IMR-90 (cell line): Measurements from ENCODE around the gene CLMP. TPM values are rescaled to one million over a fixed set of nuclear protein-coding genes. Genes with fewer than 3 reads are reported as not detected.

Experiments used
- ATAC-seq: fragments of 200-7000 bp; cut with Tn5 transposase; 2 replicates; pipeline ENCODE4 v1.9.1; 2020; ENCODE audit warnings: low read depth, mild to moderate bottlenecking, moderate library complexity
- BruUV-seq: library from RNA; stranded (reverse); fragments of 400-500 nt; replicated peaks from 2 replicates; lab custom pipeline; 2021; lab: Mats Ljungman, UMichigan
- CTCF ChIA-PET: fragments of 300-600 bp; formaldehyde crosslinking; extraction: SDS; loops from one replicate; lab custom pipeline; 2021; ENCODE audit warnings: antibody characterized with exemption; lab: Yijun Ruan, JAX
- POLR2A ChIA-PET: fragments of 300-600 bp; sonication (Branson Sonifier 250); formaldehyde crosslinking; loops from one replicate; lab custom pipeline; 2022; ENCODE audit warnings: antibody characterized with exemption; ENCODE audit not compliant: unreplicated experiment; lab: Charles Lee
- DNase-seq: peaks from one replicate; pipeline ENCODE4 v3.0.0; 2013
- H2AFZ ChIP-seq: replicated peaks from 2 replicates; pipeline ENCODE3; 2013; ENCODE audit warnings: low read length, mild to moderate bottlenecking; ENCODE audit not compliant: poor library complexity
- H2AK5ac ChIP-seq: 2 replicates; pipeline ENCODE4 v1.6.1; 2013; ENCODE audit warnings: low read depth, low read length, inconsistent platforms
- H2AK9ac ChIP-seq: replicated peaks from 2 replicates; pipeline ENCODE3; 2013; ENCODE audit warnings: mild to moderate bottlenecking, low read depth, low read length, moderate library complexity; ENCODE audit not compliant: poor library complexity
- H2BK120ac ChIP-seq: 2 replicates; pipeline ENCODE4 v1.6.1; 2013; ENCODE audit warnings: low read depth, low read length, inconsistent platforms
- H2BK15ac ChIP-seq: 3 replicates; pipeline ENCODE4 v1.6.1; 2013; ENCODE audit warnings: low read depth, low read length, inconsistent platforms
- H2BK20ac ChIP-seq: 2 replicates; pipeline ENCODE4 v1.6.1; 2013; ENCODE audit warnings: low read depth, mild to moderate bottlenecking, inconsistent platforms, low read length, moderate library complexity
- H2BK5ac ChIP-seq: 2 replicates; pipeline ENCODE4 v1.6.1; 2013; ENCODE audit warnings: mild to moderate bottlenecking, low read depth, low read length, inconsistent platforms; ENCODE audit not compliant: poor library complexity, severe bottlenecking
- H3K14ac ChIP-seq: replicated peaks from 2 replicates; pipeline ENCODE4 v1.6.1; 2013; ENCODE audit warnings: low read depth, low read length, inconsistent platforms
- H3K18ac ChIP-seq: 2 replicates; pipeline ENCODE4 v1.6.1; 2013; ENCODE audit warnings: low read depth, low read length, control low read depth
- H3K23ac ChIP-seq: 2 replicates; pipeline ENCODE4 v1.6.1; 2013; ENCODE audit warnings: low read depth, low read length, inconsistent platforms
- H3K27ac ChIP-seq: 2 replicates; pipeline ENCODE4 v1.5.1; 2013; ENCODE audit warnings: mild to moderate bottlenecking, control low read depth, low read length; ENCODE audit not compliant: insufficient read depth
- H3K27me3 ChIP-seq: 2 replicates; pipeline ENCODE4 v1.6.1; 2013; ENCODE audit warnings: low read length; ENCODE audit not compliant: control insufficient read depth, insufficient read depth
- H3K36me3 ChIP-seq: 2 replicates; pipeline ENCODE4 v1.6.1; 2013; ENCODE audit warnings: low read length, mixed read lengths; ENCODE audit not compliant: control insufficient read depth, insufficient read depth
- H3K4ac ChIP-seq: 2 replicates; pipeline ENCODE4 v1.6.1; 2013; ENCODE audit warnings: low read depth, low read length, inconsistent platforms
- H3K4me1 ChIP-seq: 2 replicates; pipeline ENCODE4 v1.6.1; 2013; ENCODE audit warnings: low read length, mixed read lengths; ENCODE audit not compliant: control insufficient read depth, insufficient read depth
- H3K4me2 ChIP-seq: 2 replicates; pipeline ENCODE4 v1.6.1; 2013; ENCODE audit warnings: low read depth, mild to moderate bottlenecking, control low read depth, low read length, moderate library complexity
- H3K4me3 ChIP-seq: 2 replicates; pipeline ENCODE4 v1.5.1; 2013; ENCODE audit warnings: low read depth, mild to moderate bottlenecking, control low read depth, low read length, moderate library complexity; ENCODE audit not compliant: insufficient read depth
- H3K56ac ChIP-seq: 2 replicates; pipeline ENCODE4 v1.6.1; 2013; ENCODE audit warnings: low read length, inconsistent platforms; ENCODE audit not compliant: insufficient read depth; ENCODE audit errors: extremely low read depth
- H3K79me1 ChIP-seq, 2 experiments: 2 replicates each; pipeline ENCODE4 v1.6.1; 2013; ENCODE audit warnings: low read length in 2 of 2, inconsistent platforms in 1 of 2, low read depth in 1 of 2
- H3K9ac ChIP-seq: 2 replicates; pipeline ENCODE4 v1.6.1; 2013; ENCODE audit warnings: low read depth, low read length, control low read depth
- H3K9me1 ChIP-seq: 2 replicates; pipeline ENCODE4 v1.6.1; 2013; ENCODE audit warnings: low read length, inconsistent platforms; ENCODE audit not compliant: insufficient read depth
- H3K9me3 ChIP-seq: 2 replicates; pipeline ENCODE4 v1.6.1; 2013; ENCODE audit warnings: low read length; ENCODE audit not compliant: control insufficient read depth, insufficient read depth
- H4K20me1 ChIP-seq: 2 replicates; pipeline ENCODE4 v1.6.1; 2013; ENCODE audit warnings: low read length, inconsistent platforms; ENCODE audit not compliant: insufficient read depth
- H4K5ac ChIP-seq: 2 replicates; pipeline ENCODE4 v1.6.1; 2013; ENCODE audit warnings: mild to moderate bottlenecking, low read depth, low read length, control low read depth
- H4K8ac ChIP-seq, 2 experiments: 2 replicates each; pipeline ENCODE4 v1.6.1; 2013; ENCODE audit warnings: low read depth in 2 of 2, low read length in 2 of 2, control low read depth in 1 of 2, inconsistent platforms in 1 of 2
- H4K91ac ChIP-seq: 2 replicates; pipeline ENCODE4 v1.6.1; 2013; ENCODE audit warnings: low read depth, low read length, inconsistent platforms; ENCODE audit not compliant: insufficient read depth
- BHLHE40 ChIP-seq: fragments of 150-350 bp; IDR thresholded peaks from 2 replicates; pipeline ENCODE4 v1.6.1; 2016; ENCODE audit warnings: mild to moderate bottlenecking, low read depth, low read length
- CEBPB ChIP-seq: IDR thresholded peaks from 2 replicates; pipeline ENCODE4 v1.6.1; 2012; ENCODE audit warnings: low read depth, low read length, improper control_type of control experiment
- CHD1 ChIP-seq: IDR thresholded peaks from 2 replicates; pipeline ENCODE4 v1.6.1; 2012; ENCODE audit warnings: low read depth, low read length, improper control_type of control experiment
- MXI1 ChIP-seq: IDR thresholded peaks from 2 replicates; pipeline ENCODE4 v1.6.1; 2012; ENCODE audit warnings: low read depth, mild to moderate bottlenecking, low read length, moderate library complexity, borderline replicate concordance
- NFE2L2 ChIP-seq: fragments of 150-350 bp; IDR thresholded peaks from 2 replicates; pipeline ENCODE4 v1.6.1; 2016; ENCODE audit warnings: low read depth, mild to moderate bottlenecking, low read length
- POLR2A ChIP-seq: IDR thresholded peaks from 2 replicates; pipeline ENCODE4 v1.6.1; 2012; ENCODE audit warnings: mild to moderate bottlenecking, low read depth, low read length
- WGBS, 2 experiments: methylation state at CpG; one replicate each; pipeline versions ENCODE4 v1.1.5 to v1.1.7; 2013; ENCODE audit warnings: missing lambda C conversion rate in 2 of 2; ENCODE audit not compliant: insufficient read length in 1 of 2; ENCODE audit errors: extremely low coverage in 2 of 2; 5-methylcytosine and 5-hydroxymethylcytosine counted together
- dilution Hi-C: fragments of 300-500 bp; cut with HindIII; formaldehyde crosslinking; loops from one replicate; pipeline ENCODE4 v1.14.3; 2018; ENCODE audit warnings: low sequenced_read_pairs; ENCODE audit not compliant: unreplicated experiment
- in situ Hi-C: fragments of 300-500 bp; cut with MboI; formaldehyde crosslinking; loops from 3 replicates; pipeline ENCODE4 v1.14.3; 2019; ENCODE audit warnings: low sequenced_read_pairs, inconsistent platforms, mixed read lengths
- intact Hi-C: fragments of 100-400 bp; cut with micrococcal nuclease; formaldehyde crosslinking; loops from 2 replicates; pipeline ENCODE4 v1.10.0; 2022
- polyA plus RNA-seq, 3 experiments: library from polyadenylated mRNA; depleted of rRNA; stranded (reverse); fragments of >200 nt; gene quantifications; 2 replicates each; pipeline ENCODE4 v1.2.3, GENCODE V29; 2012; ENCODE audit warnings: low replicate concordance in 1 of 3
- total RNA-seq: library from RNA; depleted of rRNA; stranded (reverse); fragments of >200 nt; gene quantifications from 2 replicates; pipeline ENCODE4 v1.2.3, GENCODE V29; 2012

Gene CLMP
- total and polyA plus RNA-seq, 2 of the 4 experiments (the other 2 are of a cell fraction) = 54.7 to 95.7 TPM

DNA sequence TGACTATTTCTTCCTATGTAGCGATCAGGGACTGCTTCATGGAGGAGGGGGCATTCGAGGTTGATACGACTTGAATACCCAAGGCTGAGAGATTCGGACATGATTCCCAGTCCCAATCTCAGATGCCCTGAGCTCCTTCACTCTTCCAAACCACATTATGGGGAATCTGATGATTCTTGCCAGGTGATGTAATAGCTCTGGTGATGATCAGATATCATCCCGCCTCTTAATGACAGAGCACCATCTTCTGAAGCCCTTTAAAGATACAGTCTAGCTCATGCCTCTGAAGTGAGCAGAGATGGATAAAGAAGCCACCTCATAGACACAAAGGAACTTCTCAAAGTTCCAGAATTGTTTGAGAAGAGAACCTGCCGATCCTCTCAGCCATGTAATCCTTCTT lies 8.9 kb upstream of the CLMP start:
- Histone ChIP-seq H3K4me2 (no peak overlapping the region), H3K18ac (peak overlapping the region; percentile 54), H3K56ac (no peak overlapping the region), H2BK15ac (peak overlapping the region; percentile 25; the same call in 2 of the 3 replicates), H3K9me1 (peaks cover 17% of the 10 kb centered on the region; the same call in 1 of the 2 replicates), H3K27me3 (no peaks in the 10 kb centered on the region), H3K9ac (no peak overlapping the region), H4K20me1 (no peaks in the 10 kb centered on the region), H3K4me1 (peaks cover 19% of the 10 kb centered on the region), H2AFZ (no peak overlapping the region), H3K4me3 (no peak overlapping the region), H2BK120ac (0 out of 2 replicates have a peak overlapping the region, but pooled peaks have one; percentile 42), H3K23ac (no peak overlapping the region), H2BK20ac (peak overlapping the region; percentile 39; the same call in 1 of the 2 replicates), H4K5ac (peak overlapping the region; percentile 32; the same call in 1 of the 2 replicates), H3K9me3 (no peaks in the 10 kb centered on the region), H2BK5ac (no peak overlapping the region), H3K14ac (0 out of 2 replicates have a peak overlapping the region, but pooled peaks have one; percentile 35), H3K79me1 (no peaks in the 10 kb centered on the region), H3K27ac (no peak overlapping the region), H3K36me3 (no peaks in the 10 kb centered on the region), H4K91ac (no peak overlapping the region), H4K8ac (no peak overlapping the region), H2AK5ac (peak overlapping the region; percentile 54; the same call in 1 of the 2 replicates), H2AK9ac (no peak overlapping the region), H3K4ac (no peak overlapping the region; the same call in 1 of the 2 replicates)
- DNase-seq (peak; percentile 54), ATAC-seq (no peak)
- ChIA-PET POLR2A (no interaction called here), CTCF (no interaction called here)
- intact Hi-C loops = no loop called here
- TF ChIP-seq MXI1 (no peak), CHD1 (no peak), NFE2L2 (no peak), CEBPB (peak; percentile 35; the same call in 1 of the 2 replicates), BHLHE40 (no peak), POLR2A (no peak)
- BruUV-seq = no TSS peak
- no CpG with 5 or more reads among the region's 6 CpGs for WGBS, 2 experiments
- dilution Hi-C loops = no loop called here
- in situ Hi-C loops = no loop called here
